PC-9 (cell line): ENCODE data around the gene MCTP1. TPM values are rescaled to one million over a fixed set of nuclear protein-coding genes. Genes with fewer than 3 reads are reported as not detected.

Experiments used
- BruUV-seq: library from RNA; stranded (reverse); fragments of 400-500 nt; replicated peaks from 2 replicates; lab custom pipeline; 2021; lab: Mats Ljungman, UMichigan
- CTCF ChIA-PET: fragments of 300-600 bp; sonication (Branson Sonifier 250); formaldehyde crosslinking; loops from one replicate; lab custom pipeline; 2022; ENCODE audit warnings: antibody characterized with exemption; lab: Charles Lee
- POLR2A ChIA-PET: fragments of 300-600 bp; sonication (Branson Sonifier 250); formaldehyde crosslinking; loops from one replicate; lab custom pipeline; 2022; ENCODE audit warnings: antibody characterized with exemption; ENCODE audit not compliant: unreplicated experiment; lab: Charles Lee
- DNase-seq, 2 experiments: peaks; one replicate each; pipeline versions ENCODE4 v3.0.0 to v3.0.0-alpha.2; 2015 to 2022; ENCODE audit warnings: mixed read lengths in 1 of 2
- H2AFZ ChIP-seq: fragments of 200-600 bp; sonication (generic); 2 replicates; pipeline ENCODE4 v1.8.1; 2017; ENCODE audit warnings: antibody characterized with exemption
- H3F3A ChIP-seq: fragments of 200-600 bp; sonication (generic); 2 replicates; pipeline ENCODE4 v1.8.1; 2017; ENCODE audit warnings: antibody characterized with exemption, mild to moderate bottlenecking, low read depth; ENCODE audit not compliant: insufficient read depth
- H3K27ac ChIP-seq: fragments of 200-600 bp; sonication (generic); 2 replicates; pipeline ENCODE4 v1.6.1; 2016; ENCODE audit warnings: mixed run types
- H3K27me3 ChIP-seq: fragments of 200-600 bp; sonication (generic); 2 replicates; pipeline ENCODE4 v1.6.1; 2016; ENCODE audit warnings: low read depth, mixed run types; ENCODE audit not compliant: insufficient read depth
- H3K36me3 ChIP-seq: fragments of 200-600 bp; sonication (generic); 2 replicates; pipeline ENCODE4 v1.6.1; 2016; ENCODE audit warnings: low read depth, mixed run types
- H3K4me1 ChIP-seq: fragments of 200-600 bp; sonication (generic); replicated peaks from 2 replicates; pipeline ENCODE4 v1.6.1; 2016; ENCODE audit warnings: mixed run types; ENCODE audit not compliant: insufficient read depth
- H3K4me2 ChIP-seq: fragments of 200-600 bp; sonication (generic); 2 replicates; pipeline ENCODE4 v1.6.1; 2017; ENCODE audit warnings: mixed run types
- H3K4me3 ChIP-seq: fragments of 200-600 bp; sonication (generic); 2 replicates; pipeline ENCODE4 v1.6.1; 2016; ENCODE audit warnings: mixed run types
- H3K79me2 ChIP-seq: fragments of 200-600 bp; sonication (generic); 2 replicates; pipeline ENCODE4 v1.6.1; 2017; ENCODE audit warnings: low read depth, mixed run types
- H3K9me2 ChIP-seq: fragments of 200-600 bp; sonication (generic); 2 replicates; pipeline ENCODE4 v1.8.1; 2017; ENCODE audit warnings: mild to moderate bottlenecking; ENCODE audit not compliant: insufficient read depth
- H3K9me3 ChIP-seq: fragments of 200-600 bp; sonication (generic); 2 replicates; pipeline ENCODE4 v1.8.1; 2016; ENCODE audit warnings: low read depth; ENCODE audit not compliant: insufficient read depth
- H4K20me1 ChIP-seq: fragments of 200-600 bp; sonication (generic); 2 replicates; pipeline ENCODE4 v1.8.1; 2017; ENCODE audit not compliant: insufficient read depth
- EZH2 ChIP-seq: fragments of 200-600 bp; sonication (generic); IDR thresholded peaks from 2 replicates; pipeline ENCODE4 v1.8.0; 2017; ENCODE audit warnings: antibody characterized with exemption, low read depth
- intact Hi-C: fragments of 100-400 bp; cut with micrococcal nuclease; formaldehyde crosslinking; loops from one replicate; pipeline ENCODE4 v1.10.0; 2022; ENCODE audit not compliant: unreplicated experiment
- total RNA-seq: library from RNA; stranded (reverse); gene quantifications from 2 replicates; pipeline ENCODE4 v1.2.3, GENCODE V29; 2021
- TF ChIP-seq, protein P1 (sequence below): fragments of 200-600 bp; sonication (generic); conservative IDR thresholded peaks from 2 replicates; pipeline ENCODE4 v1.6.1; 2017; ENCODE audit warnings: mixed run types, antibody characterized with exemption, mild to moderate bottlenecking, moderate library complexity

MCTP1 gene
- total RNA-seq, 1 experiment from 2014 or later: 3.9 TPM

DNA sequence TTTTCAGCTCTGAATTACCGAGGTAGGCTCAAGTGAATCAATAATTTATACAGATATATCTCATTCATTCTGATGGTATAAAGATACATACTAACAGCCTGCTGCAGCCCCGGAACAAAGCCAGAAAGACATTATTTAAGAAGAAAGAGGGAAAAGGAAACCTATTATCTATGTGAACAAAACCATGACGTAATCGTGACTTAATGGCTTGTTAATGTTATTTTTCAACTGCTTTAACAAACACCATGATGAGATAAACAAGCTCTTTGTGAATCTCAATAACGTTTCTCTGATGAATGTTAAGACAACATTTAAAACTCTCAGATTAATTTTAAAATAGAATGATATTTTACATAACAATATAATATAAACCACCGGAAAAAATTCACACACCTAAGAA lies 429.4 kb downstream of the MCTP1 start:
- CTCF ChIA-PET: no interaction called here
- Histone ChIP-seq H3K36me3 (no peaks in the 10 kb centered on the region), H3K9me2 (no peaks in the 10 kb centered on the region), H3K4me2 (no peak overlapping the region), H3K4me3 (no peak overlapping the region), H3K9me3 (no peaks in the 10 kb centered on the region), H4K20me1 (no peaks in the 10 kb centered on the region), H3K27me3 (no peaks in the 10 kb centered on the region), H3F3A (no peaks in the 10 kb centered on the region), H3K27ac (no peak overlapping the region), H3K4me1 (no peaks in the 10 kb centered on the region), H2AFZ (no peak overlapping the region), H3K79me2 (no peaks in the 10 kb centered on the region)
- BruUV-seq: no TSS peak
- TF ChIP-seq, protein P1, sequence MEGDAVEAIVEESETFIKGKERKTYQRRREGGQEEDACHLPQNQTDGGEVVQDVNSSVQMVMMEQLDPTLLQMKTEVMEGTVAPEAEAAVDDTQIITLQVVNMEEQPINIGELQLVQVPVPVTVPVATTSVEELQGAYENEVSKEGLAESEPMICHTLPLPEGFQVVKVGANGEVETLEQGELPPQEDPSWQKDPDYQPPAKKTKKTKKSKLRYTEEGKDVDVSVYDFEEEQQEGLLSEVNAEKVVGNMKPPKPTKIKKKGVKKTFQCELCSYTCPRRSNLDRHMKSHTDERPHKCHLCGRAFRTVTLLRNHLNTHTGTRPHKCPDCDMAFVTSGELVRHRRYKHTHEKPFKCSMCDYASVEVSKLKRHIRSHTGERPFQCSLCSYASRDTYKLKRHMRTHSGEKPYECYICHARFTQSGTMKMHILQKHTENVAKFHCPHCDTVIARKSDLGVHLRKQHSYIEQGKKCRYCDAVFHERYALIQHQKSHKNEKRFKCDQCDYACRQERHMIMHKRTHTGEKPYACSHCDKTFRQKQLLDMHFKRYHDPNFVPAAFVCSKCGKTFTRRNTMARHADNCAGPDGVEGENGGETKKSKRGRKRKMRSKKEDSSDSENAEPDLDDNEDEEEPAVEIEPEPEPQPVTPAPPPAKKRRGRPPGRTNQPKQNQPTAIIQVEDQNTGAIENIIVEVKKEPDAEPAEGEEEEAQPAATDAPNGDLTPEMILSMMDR: no peak
- no peak for TF ChIP-seq EZH2
- DNase-seq: no peak
- POLR2A ChIA-PET: no interaction called here
- intact Hi-C loops: no loop called here

DNA sequence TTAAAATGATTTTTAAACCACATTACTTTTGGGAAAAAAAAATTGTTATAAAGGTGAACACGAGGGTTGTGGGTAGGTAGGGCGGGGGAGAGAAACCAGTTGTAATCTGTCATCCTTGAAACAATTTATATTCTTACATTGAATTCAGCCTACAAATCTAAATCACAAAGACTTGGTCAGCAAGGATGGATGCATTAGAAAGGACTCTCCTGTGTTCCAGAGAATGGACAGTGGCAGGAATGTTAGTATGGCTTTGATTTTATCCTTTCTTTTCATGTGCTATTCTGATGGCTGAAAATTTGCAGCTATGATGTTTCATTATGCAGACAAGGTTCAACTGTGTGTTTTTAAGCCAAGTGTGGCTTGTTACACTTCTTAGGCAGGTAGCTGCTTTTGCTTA lies 431.8 kb downstream of the MCTP1 start:
- Histone ChIP-seq H3K9me3 (no peaks in the 10 kb centered on the region), H3K36me3 (no peaks in the 10 kb centered on the region), H3K27ac (no peak overlapping the region), H3K4me2 (no peak overlapping the region), H3K4me1 (no peaks in the 10 kb centered on the region), H3F3A (no peaks in the 10 kb centered on the region), H3K9me2 (no peaks in the 10 kb centered on the region), H3K79me2 (no peaks in the 10 kb centered on the region), H4K20me1 (no peaks in the 10 kb centered on the region), H3K27me3 (no peaks in the 10 kb centered on the region), H3K4me3 (no peak overlapping the region), H2AFZ (no peak overlapping the region)
- no peak for TF ChIP-seq EZH2
- TF ChIP-seq, protein P1: no peak
- intact Hi-C loops: no loop called here
- POLR2A ChIA-PET: no interaction called here
- no peak for DNase-seq
- CTCF ChIA-PET: no interaction called here
- BruUV-seq: no TSS peak

DNA sequence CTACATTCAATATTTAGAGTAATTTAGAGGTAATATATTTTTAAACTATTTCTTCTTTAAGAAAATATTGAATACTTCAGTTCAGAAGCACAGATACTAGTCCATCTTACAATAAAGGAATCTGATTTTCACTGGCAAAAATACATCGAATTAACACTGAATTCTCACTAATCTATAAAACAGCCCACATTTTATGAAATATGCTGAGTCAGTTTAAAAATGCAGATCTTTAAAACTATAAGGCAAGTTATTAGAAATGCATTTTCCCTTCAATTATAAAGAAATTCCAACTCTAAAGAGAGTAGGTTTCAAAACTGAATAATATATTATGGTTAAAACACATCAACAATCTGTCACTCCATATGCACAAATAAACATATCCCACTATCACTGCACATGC lies 433.9 kb downstream of the MCTP1 start:
- no peaks in the 10 kb centered on the region for H3K36me3 ChIP-seq
- H2AFZ ChIP-seq: no peak overlapping the region
- no peak for TF ChIP-seq EZH2
- TF ChIP-seq, protein P1: no peak
- no peaks in the 10 kb centered on the region for H4K20me1 ChIP-seq
- intact Hi-C loops: loop anchor here (1.0 kb wide), 1 partner anchor 1270 kb away; the partner anchor contains the start of gene NR2F1-AS1
- H3K4me2 ChIP-seq: no peak overlapping the region
- no TSS peak for BruUV-seq
- H3K4me3 ChIP-seq: no peak overlapping the region
- H3K27me3 ChIP-seq: no peaks in the 10 kb centered on the region
- ChIA-PET CTCF (interaction anchor here (0.5 kb wide), 1 partner anchor 1244 kb away, joined by 5 read pairs; no protein-coding TSS in a partner anchor), POLR2A (no interaction called here)
- H3K79me2 ChIP-seq: no peaks in the 10 kb centered on the region
- no peak for DNase-seq
- H3F3A ChIP-seq: no peaks in the 10 kb centered on the region
- no peaks in the 10 kb centered on the region for H3K4me1 ChIP-seq
- H3K27ac ChIP-seq: no peak overlapping the region
- no peaks in the 10 kb centered on the region for H3K9me2 ChIP-seq
- H3K9me3 ChIP-seq: no peaks in the 10 kb centered on the region
